ENCODE data around the gene WFIKKN1.
A peak's percentile ranks its signal among the peaks of the same experiment; 100 is the strongest.

WFIKKN1 gene

GRCh38 chr16:592518-593306 is 38.1 kb upstream of the WFIKKN1 start (continued):
- TF ChIP-seq ZNF335 (tag by site-specific recombination; conservative IDR thresholded peaks at IDR 0.05) (0 out of 2 replicates have a peak, but pooled peaks have one; percentile 14), ZNF26 (tag by site-specific recombination; IDR thresholded peaks at IDR 0.05) (no peak), ZNF501 (tag by site-specific recombination; IDR thresholded peaks at IDR 0.05) (no peak), IKZF3 (tag by site-specific recombination; IDR thresholded peaks at IDR 0.05) (peak; percentile 74), ZNF514 (tag by site-specific recombination; IDR thresholded peaks at IDR 0.05) (no peak), ZNF112 (tag by site-specific recombination; IDR thresholded peaks at IDR 0.05) (no peak), KLF1 (tag by site-specific recombination; IDR thresholded peaks at IDR 0.05) (no peak; the same call in 1 of the 2 replicates), ZNF416 (tag by site-specific recombination; IDR thresholded peaks at IDR 0.05) (no peak), ZSCAN18 (tag by site-specific recombination; IDR thresholded peaks at IDR 0.05) (no peak), ZNF558 (tag by site-specific recombination; IDR thresholded peaks at IDR 0.05) (no peak), ZNF571 (tag by site-specific recombination; IDR thresholded peaks at IDR 0.05) (no peak), ZBTB17 (tag by site-specific recombination; IDR thresholded peaks at IDR 0.05) (peak; percentile 82), ZNF280C (tag by site-specific recombination; IDR thresholded peaks at IDR 0.05) (no peak), OSR2 (tag by site-specific recombination; IDR thresholded peaks at IDR 0.05) (0 out of 2 replicates have a peak, but pooled peaks have one; percentile 5), ZNF639 (tag by site-specific recombination; IDR thresholded peaks at IDR 0.05) (peak; percentile 67), ZNF121 (tag by site-specific recombination; IDR thresholded peaks at IDR 0.05) (no peak), ZNF398 (tag by site-specific recombination; IDR thresholded peaks at IDR 0.05) (no peak), SALL2 (tag by site-specific recombination; IDR thresholded peaks at IDR 0.05; ENCODE audit: borderline replicate concordance) (no peak), ZNF610 (tag by site-specific recombination; IDR thresholded peaks at IDR 0.05; ENCODE audit: borderline replicate concordance) (no peak), ZFP69B (tag by site-specific recombination; IDR thresholded peaks at IDR 0.05) (peak; percentile 58; the same call in 1 of the 2 replicates), PRDM1 (tag by site-specific recombination; IDR thresholded peaks at IDR 0.05) (no peak), GLI2 (tag by site-specific recombination; IDR thresholded peaks at IDR 0.05; ENCODE audit: borderline replicate concordance, low read depth) (no peak), ZNF701 (tag by site-specific recombination; IDR thresholded peaks at IDR 0.05) (no peak), ZBTB10 (tag by site-specific recombination; IDR thresholded peaks at IDR 0.05) (no peak), ZNF148 (tag by site-specific recombination; IDR thresholded peaks at IDR 0.05; ENCODE audit: borderline replicate concordance) (no peak), ZNF530 (tag by site-specific recombination; IDR thresholded peaks at IDR 0.05; ENCODE audit: low read depth) (no peak)

Data from HEK293 (cell line).